ENCODE measurements around the gene TBC1D22A.

The TBC1D22A gene

DNA sequence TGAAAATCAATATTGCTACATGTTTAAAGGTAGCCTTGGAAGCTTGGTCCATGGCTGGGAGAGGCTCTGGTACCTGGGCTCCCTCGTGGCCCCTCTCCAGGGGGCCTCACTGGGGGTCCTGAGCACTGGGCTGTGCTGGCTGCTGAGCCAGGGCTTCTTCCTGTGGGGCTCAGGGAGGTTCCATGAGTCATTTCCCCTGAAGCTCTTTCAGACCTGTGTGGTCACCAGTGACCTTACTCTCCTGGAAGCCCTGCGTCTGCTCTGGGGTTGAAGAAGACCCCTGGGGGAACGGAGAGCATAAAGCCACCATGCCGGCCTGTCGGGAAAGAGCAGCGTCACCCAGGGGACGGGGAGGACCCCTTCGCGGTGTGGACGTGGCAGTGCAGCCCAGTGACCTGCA is 389.0 kb downstream of the TBC1D22A start:
- DNase-seq: no peak

GRCh38 chr22:47152236-47152635 is 389.8 kb downstream of the TBC1D22A start:
- DNase-seq: no peak

GRCh38 chr22:47152938-47153337 is 390.5 kb downstream of the TBC1D22A start:
- DNase-seq: no peak

- DNase-seq: no peak
Measured at GRCh38 chr22:47153854-47154525, 391.5 kb downstream of the TBC1D22A start.

- no peak for DNase-seq
Measured at GRCh38 chr22:47154621-47155081, 392.2 kb downstream of the TBC1D22A start.

DNA sequence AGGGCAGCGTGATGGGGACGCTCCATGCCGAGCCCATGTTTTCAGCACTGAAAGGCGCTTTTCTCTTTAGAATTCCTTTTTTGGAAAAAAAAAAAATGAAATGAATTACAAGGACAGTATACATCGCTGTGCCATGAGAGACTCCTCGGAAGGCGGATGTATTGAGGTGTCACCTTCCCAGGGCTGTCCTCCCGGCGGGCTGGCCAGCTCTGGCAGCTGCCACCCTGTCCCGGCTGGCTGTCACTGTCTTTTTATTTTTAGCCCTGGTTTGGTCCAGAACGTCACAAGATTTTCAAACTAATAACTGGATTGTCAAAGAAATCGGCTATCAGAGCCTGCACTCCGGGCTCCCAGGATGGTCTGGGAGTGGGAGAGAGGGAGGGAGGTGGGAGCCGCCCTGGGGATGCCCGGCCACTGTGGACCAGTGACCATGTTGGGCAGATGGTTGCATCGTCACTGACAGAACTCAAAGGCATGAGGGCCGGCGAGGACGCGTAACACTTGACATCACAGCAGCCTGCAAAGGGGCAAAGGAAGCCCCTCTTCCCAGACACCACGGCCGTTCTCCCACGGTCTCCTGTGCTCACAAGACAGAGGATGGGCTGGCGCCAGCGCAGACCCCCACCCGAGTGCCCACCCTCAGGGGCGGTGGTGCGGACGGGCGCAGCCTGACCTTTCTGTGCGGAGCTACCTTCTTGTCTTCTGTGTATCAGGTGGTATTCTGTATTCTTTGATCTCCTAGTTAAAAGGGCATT is 392.9 kb downstream of the TBC1D22A start:
- DNase-seq: no peak

DNA sequence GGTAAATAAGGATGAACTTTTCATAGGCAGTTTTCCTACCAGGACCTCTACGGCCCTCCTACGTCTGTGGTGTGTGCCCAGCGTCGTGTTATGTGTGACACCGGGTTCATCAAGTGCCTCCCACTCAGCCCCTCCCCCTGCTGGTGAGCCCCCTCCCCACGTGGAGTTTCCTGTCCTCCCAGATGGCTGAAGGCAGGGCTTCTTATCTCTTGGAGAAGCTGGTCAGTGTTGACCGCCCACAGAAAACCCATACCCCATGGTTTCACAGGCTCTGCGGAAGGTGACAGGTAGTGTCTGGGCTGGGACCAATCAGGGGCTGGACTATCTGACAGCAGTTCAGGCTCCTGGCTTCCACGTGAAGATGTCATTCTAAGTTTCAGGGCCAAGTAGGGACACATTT is 393.5 kb downstream of the TBC1D22A start:
- no peak for DNase-seq

DNA sequence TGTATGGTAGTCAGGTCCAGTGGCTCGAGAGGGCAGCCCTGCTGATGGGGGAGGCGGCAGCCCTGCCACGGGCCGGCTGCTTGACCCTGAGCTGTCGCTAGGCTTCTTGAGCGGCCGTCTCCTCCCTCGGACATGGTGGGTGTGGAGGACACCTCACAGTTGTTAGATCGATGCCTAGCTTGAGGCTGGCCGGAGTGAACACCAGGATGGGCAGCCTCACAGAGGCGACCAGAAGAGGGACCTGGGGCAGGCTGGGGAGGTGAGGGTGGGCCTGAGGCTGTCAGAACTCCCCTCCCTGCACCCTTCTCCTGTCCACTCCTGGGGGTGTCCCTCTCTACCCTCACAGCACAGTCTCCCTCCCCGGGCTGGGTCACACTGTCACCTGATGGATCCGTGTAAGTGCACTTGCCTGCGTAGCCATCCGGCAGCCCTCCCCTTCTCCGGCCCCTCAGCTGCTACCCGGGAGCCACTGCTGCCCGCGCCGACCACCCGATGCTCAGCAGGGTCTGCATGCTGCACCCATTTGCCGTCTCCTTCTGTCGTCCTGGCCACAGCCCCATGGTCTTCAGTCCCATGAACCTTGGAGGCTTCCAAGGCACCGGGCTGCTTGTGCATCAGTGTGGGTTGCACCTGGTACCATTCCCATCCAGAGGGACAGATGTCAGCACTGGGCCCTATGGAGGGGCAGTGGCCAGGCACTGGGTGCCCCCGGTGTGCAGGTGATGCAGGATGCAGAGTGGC is 394.1 kb downstream of the TBC1D22A start:
- no peak for DNase-seq

DNA sequence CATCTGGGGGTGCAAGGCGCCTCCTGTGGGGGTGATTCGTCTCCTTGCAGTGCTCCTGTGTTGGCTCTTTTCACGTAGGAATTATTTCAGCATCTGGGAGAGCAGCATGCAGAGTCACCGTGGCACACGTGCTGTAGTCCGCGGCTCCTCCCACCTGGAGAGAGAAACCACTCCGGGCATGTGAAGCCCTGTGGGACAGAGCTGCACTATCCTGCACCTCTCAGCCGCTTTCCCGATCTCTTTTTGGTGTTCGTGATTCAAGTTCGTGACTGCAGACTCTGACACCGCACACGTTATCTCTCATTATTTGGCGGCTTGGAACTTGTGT is 394.6 kb downstream of the TBC1D22A start:
- no peak for DNase-seq

GRCh38 chr22:47157486-47158270 is 395.2 kb downstream of the TBC1D22A start:
- DNase-seq: no peak

GRCh38 chr22:47158457-47158856 is 396.0 kb downstream of the TBC1D22A start:
- no peak for DNase-seq

DNA sequence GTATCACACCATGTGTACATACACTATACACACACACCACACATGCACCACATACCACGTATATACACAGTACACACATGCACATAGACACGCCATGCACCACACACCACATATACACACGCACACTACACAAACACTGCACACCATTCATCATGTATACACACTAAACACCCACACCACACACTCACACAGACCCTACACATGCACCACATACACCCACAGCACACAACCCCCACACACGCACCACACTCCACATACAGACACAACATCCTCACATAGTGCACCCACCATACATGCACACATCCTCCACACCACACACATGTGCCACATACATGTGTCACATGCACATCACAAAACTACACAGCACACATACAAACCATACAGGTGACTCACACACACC is 397.1 kb downstream of the TBC1D22A start:
- DNase-seq: no peak

DNA sequence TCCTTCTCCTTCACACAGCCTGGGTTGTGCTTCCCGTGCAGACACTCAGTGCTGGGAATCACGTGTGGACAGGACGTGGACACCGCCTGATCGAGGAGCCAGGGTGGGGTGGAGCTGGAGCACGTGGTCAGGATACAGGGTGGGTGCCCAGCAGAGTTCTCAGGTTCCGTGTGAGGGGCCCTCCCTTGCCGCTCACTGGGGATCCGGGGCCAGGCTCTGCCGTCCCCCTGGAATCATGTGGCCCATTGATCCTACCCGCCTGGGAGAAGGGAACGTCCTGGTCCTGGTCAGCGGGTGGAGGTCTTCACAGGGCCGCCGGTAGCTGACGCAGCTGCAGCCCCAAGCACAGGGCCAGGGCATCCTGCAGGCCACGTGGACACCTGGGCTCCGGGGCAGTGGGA is 397.7 kb downstream of the TBC1D22A start:
- no peak for DNase-seq

DNA sequence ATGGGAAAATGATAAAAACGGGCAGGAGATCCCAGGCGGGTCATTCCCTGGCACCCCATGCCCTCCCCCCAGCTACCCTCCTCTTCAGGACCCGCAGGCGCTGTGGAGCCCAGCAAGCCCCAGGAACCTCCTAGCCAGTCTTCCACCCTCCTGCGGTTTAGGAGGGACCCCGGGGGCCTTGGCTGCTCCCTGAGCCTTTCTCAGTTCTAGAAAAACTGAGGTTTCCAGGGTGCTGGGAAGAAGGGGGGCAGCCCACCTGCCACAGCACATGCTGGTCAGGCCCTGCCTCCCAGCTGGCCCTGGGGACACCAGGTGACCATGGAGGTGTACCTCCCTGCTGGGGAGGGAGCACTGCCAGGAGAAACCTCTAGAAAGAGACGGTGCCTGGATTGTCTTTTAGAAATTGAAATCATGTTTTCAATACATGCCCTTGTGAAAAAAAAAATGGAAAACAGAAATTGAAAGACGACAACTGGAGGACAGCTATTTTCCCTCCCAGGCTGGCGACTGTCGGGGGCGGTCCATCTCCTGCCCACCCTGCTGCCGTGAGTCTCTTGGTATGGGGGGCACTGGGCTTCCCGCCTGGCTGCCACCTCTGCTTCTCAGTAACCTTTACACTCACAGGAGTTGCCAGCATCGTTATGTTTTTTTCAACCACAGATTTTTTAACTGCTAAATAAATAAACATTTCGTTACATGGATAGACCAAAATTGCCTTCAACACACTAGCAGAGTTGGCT is 398.5 kb downstream of the TBC1D22A start:
- DNase-seq: no peak

- DNase-seq: no peak
Measured at GRCh38 chr22:47161631-47162030, 399.2 kb downstream of the TBC1D22A start.

GRCh38 chr22:47162865-47163264 is 400.4 kb downstream of the TBC1D22A start:
- no peak for DNase-seq

GRCh38 chr22:47163481-47163855 is 401.0 kb downstream of the TBC1D22A start:
- DNase-seq: no peak

DNA sequence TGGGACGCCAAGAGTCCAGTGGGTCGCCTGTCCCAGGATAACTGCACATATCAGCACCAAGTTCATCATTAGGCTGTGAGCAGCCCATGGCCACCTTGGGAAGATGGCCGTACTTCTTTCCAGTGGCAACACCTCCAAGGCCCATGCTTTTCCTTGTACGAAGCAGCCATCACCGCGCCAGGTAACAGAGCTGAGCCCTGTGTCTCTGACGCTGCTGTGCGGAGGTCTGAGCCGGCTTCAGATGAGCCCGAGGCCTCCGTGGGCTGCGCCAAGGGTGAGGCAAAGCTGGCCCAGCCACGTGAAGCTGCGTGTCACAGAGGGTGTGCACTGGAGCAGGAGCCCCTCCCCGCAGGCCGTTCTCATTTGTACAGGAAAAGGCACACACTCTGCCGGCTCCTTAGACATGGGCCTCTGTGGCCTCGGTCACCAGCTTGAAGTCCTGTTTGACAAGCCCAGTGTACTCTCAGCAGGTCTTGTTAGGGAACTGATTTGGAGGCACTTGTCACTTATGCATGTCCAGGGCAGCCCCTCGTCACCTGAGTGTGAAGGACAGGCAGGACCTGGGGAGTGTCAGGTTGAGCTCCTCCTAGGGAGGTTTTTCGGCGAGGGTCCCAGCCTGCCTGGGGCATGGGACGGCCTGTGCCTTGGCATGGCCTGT is 401.5 kb downstream of the TBC1D22A start:
- DNase-seq: no peak

DNA sequence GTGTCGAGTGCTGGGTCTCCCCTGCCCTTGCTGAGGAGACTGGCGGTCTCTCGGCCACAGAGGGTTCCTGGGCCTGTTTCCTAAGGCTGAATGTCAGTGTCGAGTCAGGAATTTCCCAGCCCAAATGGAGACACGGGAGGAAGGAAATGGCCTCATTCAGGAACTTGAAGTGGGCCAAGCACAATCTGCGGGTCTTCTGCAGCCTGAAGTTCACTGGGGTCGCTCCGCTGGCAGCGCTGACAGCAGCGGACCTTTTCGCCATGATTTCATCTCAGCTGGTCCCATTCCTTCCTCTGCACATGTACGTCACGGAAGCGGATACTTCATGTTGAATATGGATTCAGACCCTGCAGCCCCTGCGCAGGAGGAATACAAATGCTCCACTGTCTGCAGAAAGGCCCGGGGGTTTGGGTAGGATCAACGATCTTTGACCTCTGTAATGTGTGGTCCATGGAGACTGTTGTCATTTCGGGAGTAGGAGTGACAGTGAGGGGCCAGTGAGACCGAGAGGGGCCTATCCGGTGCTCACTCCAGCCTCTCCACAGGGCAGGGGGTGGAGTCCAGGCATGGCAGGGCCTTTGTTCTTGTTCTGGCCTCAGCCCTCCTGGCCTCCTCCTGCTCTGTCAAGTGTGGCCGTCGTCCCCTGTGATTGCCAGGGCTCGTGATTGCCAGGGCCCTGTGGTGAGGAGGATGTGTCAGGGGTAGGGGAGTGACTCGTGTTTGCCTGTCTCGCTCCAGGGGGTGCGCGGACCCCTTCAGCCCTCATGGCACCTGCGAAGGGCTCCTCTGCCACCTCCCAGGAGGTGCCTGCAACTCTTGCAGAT is 402.3 kb downstream of the TBC1D22A start:
- DNase-seq: no peak

DNA sequence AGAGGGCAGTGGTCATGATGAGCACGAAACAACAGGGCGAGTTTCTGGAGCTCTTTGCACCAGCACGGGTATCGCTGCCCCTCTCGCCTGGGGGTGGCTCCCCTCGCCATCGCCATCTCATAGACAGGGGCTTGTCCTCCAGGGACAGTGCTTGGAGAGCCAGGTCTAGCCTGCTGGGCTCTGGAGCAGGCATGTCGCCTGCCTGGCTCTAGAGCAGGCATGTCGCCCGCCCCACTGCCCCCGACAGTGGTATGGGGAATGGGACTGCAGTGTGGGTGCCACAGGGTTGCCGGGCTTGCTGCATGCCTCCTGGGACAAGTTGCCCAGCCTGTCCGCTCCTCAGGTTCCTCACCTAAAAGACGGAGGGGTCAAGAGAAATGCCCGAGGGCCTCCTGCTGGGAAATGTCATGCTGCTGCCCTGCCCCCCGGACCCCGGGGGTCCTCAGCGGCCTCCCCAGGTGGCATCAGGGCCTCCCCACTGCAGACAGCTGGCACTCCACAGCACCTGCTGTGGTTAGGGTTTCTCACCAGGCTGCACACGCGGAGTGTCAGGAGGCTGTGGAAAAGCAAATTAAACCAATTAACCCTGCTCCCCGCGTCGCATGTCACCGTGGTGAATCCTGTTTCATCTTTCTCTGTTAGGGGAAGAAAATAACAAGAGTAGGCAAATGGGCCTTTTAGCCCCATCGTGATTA is 403.0 kb downstream of the TBC1D22A start:
- DNase-seq: no peak

All from NK-92 treated with Interleukin-12 subunit alpha and Interleukin-12 subunit beta, amount 100 ng/mL, for 24 hours (cell line).